HCT116 (cell line): ENCODE measurements around the gene PLOD1. TPM values are rescaled to one million over a fixed set of nuclear protein-coding genes. Genes with fewer than 3 reads are reported as not detected.

Source experiments
- ATAC-seq: fragments of 200-7000 bp; cut with Tn5 transposase; 2 replicates; pipeline ENCODE4 v1.9.1; 2020; ENCODE audit warnings: mild to moderate bottlenecking, moderate library complexity
- BruUV-seq: library from RNA; stranded (reverse); fragments of 400-500 nt; replicated peaks from 2 replicates; lab custom pipeline; 2021; lab: Mats Ljungman, UMichigan
- CTCF ChIA-PET: fragments of 300-600 bp; sonication (Branson Sonifier 250); formaldehyde crosslinking; loops from one replicate; lab custom pipeline; 2021; ENCODE audit warnings: antibody characterized with exemption; lab: Charles Lee
- POLR2A ChIA-PET: fragments of 300-600, 350-600 bp; sonication (Branson Sonifier 250); formaldehyde crosslinking; loops from one replicate; lab custom pipeline; 2021; ENCODE audit warnings: antibody characterized with exemption; lab: Charles Lee
- RAD21 ChIA-PET, 2 experiments: fragments of 300-600 bp; sonication (Branson Sonifier 250); formaldehyde crosslinking; loops; one replicate each; lab custom pipeline; 2023; ENCODE audit warnings: low total read pairs in 2 of 2; ENCODE audit not compliant: uncharacterized antibody in 2 of 2, unreplicated experiment in 2 of 2, low non-redundant PET in 1 of 2; lab: Charles Lee
- DNase-seq: peaks from one replicate; pipeline ENCODE4 v3.0.0-alpha.2; 2010; ENCODE audit warnings: low read depth, low spot score
- H2AFZ ChIP-seq: fragments of 200-600 bp; shearing (Covaris generic), sonication (generic); 2 replicates; pipeline ENCODE4 v1.6.1; 2017; ENCODE audit warnings: low read depth, mixed run types, mixed read lengths, antibody characterized with exemption, low read length; ENCODE audit not compliant: poor library complexity, severe bottlenecking
- H3K27ac ChIP-seq: 2 replicates; pipeline ENCODE4 v1.5.1; 2012; ENCODE audit warnings: low read depth, low read length
- H3K27me3 ChIP-seq: fragments of 200-600 bp; sonication (generic); 2 replicates; pipeline ENCODE4 v1.6.1; 2016; ENCODE audit warnings: mixed run types, low read length, mixed read lengths; ENCODE audit not compliant: insufficient read depth
- H3K36me3 ChIP-seq, 2 experiments: fragments of 200-500 bp in 1 of 2; fragments of 200-600 bp in 1 of 2; sonication (Bioruptor generic) in 1 of 2; sonication (generic) in 1 of 2; 2 replicates each; pipeline versions ENCODE4 v1.5.1 to v1.6.1; 2014 to 2016; ENCODE audit warnings: low read length in 2 of 2, inconsistent platforms in 1 of 2, mixed read lengths in 1 of 2, mixed run types in 1 of 2; ENCODE audit not compliant: insufficient read depth in 2 of 2, control insufficient read depth in 1 of 2
- H3K4me1 ChIP-seq, 2 experiments: fragments of 200-600 bp in 1 of 2; sonication (generic) in 1 of 2; 2 replicates each; pipeline versions ENCODE4 v1.5.1 to v1.6.1; 2012 to 2017; ENCODE audit warnings: low read length in 2 of 2, inconsistent platforms in 1 of 2, mild to moderate bottlenecking in 1 of 2, mixed read lengths in 1 of 2, mixed run types in 1 of 2, moderate library complexity in 1 of 2; ENCODE audit not compliant: insufficient read depth in 2 of 2, control insufficient read depth in 1 of 2
- H3K4me2 ChIP-seq: fragments of 200-600 bp; sonication (generic); 2 replicates; pipeline ENCODE4 v1.6.1; 2017; ENCODE audit warnings: mixed run types, low read length, mixed read lengths
- H3K4me3 ChIP-seq, 2 experiments: fragments of 200-600 bp in 1 of 2; sonication (generic) in 1 of 2; replicated peaks in 1 of 2; 2 replicates each; pipeline ENCODE4 v1.5.1; 2011 to 2016; ENCODE audit warnings: low read length in 2 of 2, control low read depth in 1 of 2, low read depth in 1 of 2, mild to moderate bottlenecking in 1 of 2, mixed read lengths in 1 of 2, mixed run types in 1 of 2
- H3K79me2 ChIP-seq: fragments of 200-600 bp; sonication (generic); 2 replicates; pipeline ENCODE4 v1.6.1; 2017; ENCODE audit warnings: mild to moderate bottlenecking, mixed run types, low read length, moderate library complexity, mixed read lengths; ENCODE audit not compliant: insufficient read depth
- H3K9ac ChIP-seq: fragments of 200-600 bp; sonication (generic); 2 replicates; pipeline ENCODE4 v1.6.1; 2016; ENCODE audit warnings: low read length, mixed read lengths
- H3K9me2 ChIP-seq: fragments of 200-600 bp; sonication (generic), shearing (Covaris generic); 2 replicates; pipeline ENCODE4 v1.6.1; 2017; ENCODE audit warnings: mixed run types, mild to moderate bottlenecking, moderate library complexity; ENCODE audit not compliant: insufficient read depth
- H3K9me3 ChIP-seq, 2 experiments: fragments of 200-500 bp in 1 of 2; fragments of 200-600 bp in 1 of 2; sonication (Bioruptor generic) in 1 of 2; sonication (generic) in 1 of 2; 2 replicates each; pipeline ENCODE4 v1.6.1; 2014 to 2017; ENCODE audit warnings: low read length in 2 of 2, mixed read lengths in 2 of 2, inconsistent platforms in 1 of 2, low read depth in 1 of 2, mild to moderate bottlenecking in 1 of 2, mixed run types in 1 of 2, moderate library complexity in 1 of 2; ENCODE audit not compliant: control insufficient read depth in 1 of 2, insufficient read depth in 1 of 2
- H4K20me1 ChIP-seq: fragments of 200-600 bp; sonication (generic), shearing (Covaris generic); 2 replicates; pipeline ENCODE4 v1.6.1; 2017; ENCODE audit warnings: mixed run types, mild to moderate bottlenecking, moderate library complexity; ENCODE audit not compliant: insufficient read depth
- ATF3 ChIP-seq: IDR thresholded peaks from 2 replicates; pipeline ENCODE4 v1.6.1; 2012
- CBX3 ChIP-seq: IDR thresholded peaks from 2 replicates; pipeline ENCODE4 v1.6.1; 2012; ENCODE audit warnings: low read depth
- CEBPB ChIP-seq: IDR thresholded peaks from 2 replicates; pipeline ENCODE4 v1.6.1; 2012; ENCODE audit warnings: low read depth
- ELF1 ChIP-seq: IDR thresholded peaks from 2 replicates; pipeline ENCODE4 v1.6.1; 2012; ENCODE audit warnings: low read depth, borderline replicate concordance
- EZH2 ChIP-seq: fragments of 200-600 bp; sonication (generic); IDR thresholded peaks from 2 replicates; pipeline ENCODE4 v1.6.1; 2017; ENCODE audit warnings: antibody characterized with exemption, mixed run types
- EZH2phosphoT487 ChIP-seq: fragments of 200-600 bp; IDR thresholded peaks from 2 replicates; pipeline ENCODE4 v1.6.1; 2018; ENCODE audit warnings: antibody characterized with exemption, borderline replicate concordance
- JUND ChIP-seq: IDR thresholded peaks from 2 replicates; pipeline ENCODE4 v1.6.1; 2012
- POLR2A ChIP-seq: IDR thresholded peaks from 2 replicates; pipeline ENCODE4 v1.7.0; 2011; ENCODE audit warnings: borderline replicate concordance; ENCODE audit not compliant: insufficient read depth, insufficient read length; ENCODE audit errors: extremely low read depth
- RAD21 ChIP-seq: IDR thresholded peaks from 2 replicates; pipeline ENCODE4 v1.6.1; 2012; ENCODE audit warnings: low read depth, mild to moderate bottlenecking
- REST ChIP-seq: IDR thresholded peaks from 2 replicates; pipeline ENCODE4 v1.6.1; 2012; ENCODE audit warnings: low read depth
- SRF ChIP-seq: IDR thresholded peaks from 2 replicates; pipeline ENCODE4 v1.6.1; 2012; ENCODE audit warnings: low read depth
- TCF7L2 ChIP-seq: IDR thresholded peaks from 2 replicates; pipeline ENCODE4 v1.7.0; 2011; ENCODE audit warnings: borderline replicate concordance, inconsistent platforms; ENCODE audit not compliant: insufficient read depth, insufficient read length; ENCODE audit errors: extremely low read depth
- YY1 ChIP-seq: IDR thresholded peaks from 2 replicates; pipeline ENCODE4 v1.6.1; 2011; ENCODE audit warnings: low read length, low read depth, moderate library complexity, mild to moderate bottlenecking; ENCODE audit not compliant: insufficient replicate concordance; ENCODE audit errors: extremely low read depth
- ZBTB33 ChIP-seq: IDR thresholded peaks from 2 replicates; pipeline ENCODE4 v1.6.1; 2011; ENCODE audit warnings: mild to moderate bottlenecking, low read length, moderate library complexity; ENCODE audit not compliant: insufficient replicate concordance; ENCODE audit errors: extremely low read depth
- ZFX ChIP-seq: fragments of 450-650 bp; IDR thresholded peaks from 2 replicates; pipeline ENCODE4 v1.6.1; 2017
- ZNF274 ChIP-seq: fragments of 200-500 bp; sonication (Bioruptor generic); IDR thresholded peaks from 2 replicates; pipeline ENCODE4 v1.6.1; 2014; ENCODE audit warnings: mild to moderate bottlenecking, low read depth, low read length, inconsistent platforms
- intact Hi-C: fragments of 100-400 bp; cut with micrococcal nuclease; formaldehyde crosslinking; loops from 2 replicates; pipeline ENCODE4 v1.10.0; 2022
- total RNA-seq: library from RNA; stranded (reverse); gene quantifications from one replicate; pipeline ENCODE4 v1.2.1, GENCODE V29; 2021; ENCODE audit not compliant: unreplicated experiment
- TF ChIP-seq, protein P1 (sequence below), 3 experiments: fragments of 200-600 bp in 1 of 3; sonication (generic) in 1 of 3; IDR thresholded peaks in 2 of 3; conservative IDR thresholded peaks in 1 of 3; 2 replicates each; pipeline ENCODE4 v1.5.1; 2012 to 2017; ENCODE audit warnings: low read depth in 2 of 3, low read length in 2 of 3, antibody characterized with exemption in 1 of 3, borderline replicate concordance in 1 of 3, control low read depth in 1 of 3, mild to moderate bottlenecking in 1 of 3, mixed read lengths in 1 of 3, mixed run types in 1 of 3, moderate library complexity in 1 of 3; ENCODE audit not compliant: insufficient read depth in 1 of 3

PLOD1 gene
- total RNA-seq, 1 experiment from 2014 or later, result 175 TPM

GRCh38 chr1:11935057-11935412, 518 bp downstream of the PLOD1 start:
- DNase-seq (no peak), ATAC-seq (peak; percentile 3)
- CTCF ChIA-PET, result no interaction called here
- peaks cover 53% of the 10 kb centered on the region for H3K79me2 ChIP-seq
- TF ChIP-seq EZH2 (no peak), RAD21 (no peak), YY1 (no peak), ATF3 (no peak), ZFX (no peak), ZBTB33 (no peak), EZH2phosphoT487 (no peak), CBX3 (no peak), JUND (no peak), TCF7L2 (no peak), POLR2A (no peak), ELF1 (no peak), ZNF274 (no peak), SRF (no peak), CEBPB (no peak), REST (no peak)
- TF ChIP-seq, protein P1, sequence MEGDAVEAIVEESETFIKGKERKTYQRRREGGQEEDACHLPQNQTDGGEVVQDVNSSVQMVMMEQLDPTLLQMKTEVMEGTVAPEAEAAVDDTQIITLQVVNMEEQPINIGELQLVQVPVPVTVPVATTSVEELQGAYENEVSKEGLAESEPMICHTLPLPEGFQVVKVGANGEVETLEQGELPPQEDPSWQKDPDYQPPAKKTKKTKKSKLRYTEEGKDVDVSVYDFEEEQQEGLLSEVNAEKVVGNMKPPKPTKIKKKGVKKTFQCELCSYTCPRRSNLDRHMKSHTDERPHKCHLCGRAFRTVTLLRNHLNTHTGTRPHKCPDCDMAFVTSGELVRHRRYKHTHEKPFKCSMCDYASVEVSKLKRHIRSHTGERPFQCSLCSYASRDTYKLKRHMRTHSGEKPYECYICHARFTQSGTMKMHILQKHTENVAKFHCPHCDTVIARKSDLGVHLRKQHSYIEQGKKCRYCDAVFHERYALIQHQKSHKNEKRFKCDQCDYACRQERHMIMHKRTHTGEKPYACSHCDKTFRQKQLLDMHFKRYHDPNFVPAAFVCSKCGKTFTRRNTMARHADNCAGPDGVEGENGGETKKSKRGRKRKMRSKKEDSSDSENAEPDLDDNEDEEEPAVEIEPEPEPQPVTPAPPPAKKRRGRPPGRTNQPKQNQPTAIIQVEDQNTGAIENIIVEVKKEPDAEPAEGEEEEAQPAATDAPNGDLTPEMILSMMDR (IDR thresholded peaks at IDR 0.05 in 2 of 3, conservative IDR thresholded peaks at IDR 0.05 in 1 of 3; ENCODE audit: borderline replicate concordance in 1 of 3, insufficient read depth in 1 of 3, low read depth in 2 of 3, low read length in 2 of 3), result no peak
- H3K9ac ChIP-seq, result peak overlapping the region; percentile 91
- H3K36me3 ChIP-seq, result peaks cover 0 to 16% of the 10 kb centered on the region in 2 experiments; a peak in 2 of 4 replicates
- no peaks in the 10 kb centered on the region for H4K20me1 ChIP-seq
- BruUV-seq, result TSS peak; percentile 71
- H2AFZ ChIP-seq, result no peak overlapping the region
- no peaks in the 10 kb centered on the region for H3K27me3 ChIP-seq
- POLR2A ChIA-PET, result interaction anchor here (1.6 to 10.4 kb wide), 3 partner anchors 26 to 84 kb away, joined by 6 to 162 read pairs (median 47); partner anchors contain the start of gene MIIP
- H3K9me2 ChIP-seq, result no peaks in the 10 kb centered on the region
- intact Hi-C loops, result no loop called here
- no peaks in the 10 kb centered on the region for H3K9me3 ChIP-seq
- H3K27ac ChIP-seq, result peak overlapping the region; percentile 67
- RAD21 ChIA-PET, result no interaction called here
- H3K4me3 ChIP-seq, result peak overlapping the region; percentile 86 to 88
- peak overlapping the region; percentile 96 for H3K4me2 ChIP-seq
- peaks cover 35 to 72% of the 10 kb centered on the region in 2 experiments for H3K4me1 ChIP-seq
